Kidney glomerular epithelial cell (primary cell): ENCODE measurements around the gene CLDN10.
"Not testable (repeated sequence)": the region's sequence is repeated elsewhere in the genome, so short reads cannot be mapped to it uniquely, and the experiment has no call there.

Experiments used
- DNase-seq: peaks from one replicate; lab custom pipeline; 2025; lab: John Stamatoyannopoulos, UW

Gene CLDN10

DNA sequence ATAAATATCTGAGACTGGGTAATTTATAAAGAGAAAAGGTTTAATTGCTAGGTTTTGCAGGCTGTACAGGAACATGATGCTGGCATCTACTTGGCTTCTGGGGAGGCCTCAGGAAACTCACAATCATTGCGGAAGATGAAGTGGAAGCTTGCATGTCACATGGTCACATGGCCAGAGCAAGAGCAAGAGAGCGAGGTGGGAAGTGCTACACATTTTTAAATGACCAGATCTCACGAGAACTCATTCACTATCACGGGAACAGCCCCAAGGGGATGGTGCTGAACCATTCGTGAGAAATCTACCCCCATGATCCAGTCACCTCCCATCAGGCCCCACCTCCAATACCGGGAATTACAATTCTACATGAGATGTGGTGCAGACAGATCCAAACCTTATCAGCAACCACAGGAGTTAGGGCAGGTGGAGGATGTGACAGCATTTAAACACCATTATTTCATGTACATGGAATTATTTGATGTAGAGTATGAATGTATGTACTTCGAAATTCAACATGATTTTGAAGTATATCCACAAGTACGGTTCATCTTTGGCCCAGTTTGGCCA, 10.5 kb upstream of the CLDN10 start:
- DNase-seq, result no peak

DNA sequence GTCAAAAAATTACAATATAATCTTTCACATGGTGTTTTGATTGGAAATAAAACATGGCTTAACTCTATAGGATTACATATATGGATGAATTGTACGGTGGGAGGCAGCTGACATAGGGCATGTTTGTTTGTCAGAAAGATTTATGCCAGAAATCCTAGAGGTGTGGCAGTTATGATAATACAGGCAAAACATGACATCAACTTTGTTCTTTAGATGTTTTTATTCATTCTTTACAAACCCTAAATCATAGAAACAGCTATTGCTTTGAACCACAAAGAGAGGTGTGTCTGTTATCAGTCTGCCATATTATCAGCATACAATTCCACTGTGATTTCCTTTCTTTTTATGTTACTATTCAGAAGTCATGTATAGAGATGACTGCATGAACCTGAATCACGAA, 8.2 kb upstream of the CLDN10 start:
- no peak for DNase-seq

DNA sequence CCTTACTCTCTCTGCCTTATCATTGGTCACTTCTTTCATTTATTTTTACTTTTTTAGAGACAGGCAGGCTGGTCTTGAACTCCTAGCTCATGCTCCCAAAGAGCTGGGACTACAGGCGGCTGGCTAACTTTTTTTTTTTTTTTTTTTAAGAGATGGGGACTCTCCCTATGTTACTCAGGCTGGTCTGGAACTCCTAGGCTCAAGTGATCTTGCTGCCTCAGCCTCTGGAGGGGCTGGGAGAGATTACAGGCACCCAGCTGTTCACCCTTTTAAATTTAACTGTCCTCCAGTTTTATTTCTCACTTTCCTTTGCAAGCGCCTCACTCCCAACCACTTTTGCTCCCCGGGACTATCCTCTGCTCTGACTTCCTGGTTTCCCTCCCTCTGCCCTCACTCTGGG, 5.6 kb upstream of the CLDN10 start:
- no peak for DNase-seq

GRCh38 chr13:95547531-95548167, 4.9 kb upstream of the CLDN10 start:
- DNase-seq, result no peak

DNA sequence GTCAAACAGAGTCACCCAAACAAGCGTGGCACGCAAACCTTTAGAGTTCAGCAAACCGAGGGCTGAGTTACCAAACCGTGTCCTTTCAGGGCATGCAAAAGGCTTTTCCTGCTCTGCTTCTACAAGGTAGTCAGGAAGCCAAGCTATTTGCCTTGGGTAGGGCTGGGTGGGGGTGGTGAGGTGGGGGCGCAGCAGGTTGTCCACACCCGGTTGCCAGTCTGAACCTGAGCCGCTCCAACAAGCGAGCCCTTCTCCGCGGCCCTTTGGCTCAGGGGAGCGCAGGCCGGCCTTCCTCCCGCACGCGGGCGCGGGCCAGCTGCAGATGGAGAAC, 347 bp upstream of the CLDN10 start:
- DNase-seq, result no peak

DNA sequence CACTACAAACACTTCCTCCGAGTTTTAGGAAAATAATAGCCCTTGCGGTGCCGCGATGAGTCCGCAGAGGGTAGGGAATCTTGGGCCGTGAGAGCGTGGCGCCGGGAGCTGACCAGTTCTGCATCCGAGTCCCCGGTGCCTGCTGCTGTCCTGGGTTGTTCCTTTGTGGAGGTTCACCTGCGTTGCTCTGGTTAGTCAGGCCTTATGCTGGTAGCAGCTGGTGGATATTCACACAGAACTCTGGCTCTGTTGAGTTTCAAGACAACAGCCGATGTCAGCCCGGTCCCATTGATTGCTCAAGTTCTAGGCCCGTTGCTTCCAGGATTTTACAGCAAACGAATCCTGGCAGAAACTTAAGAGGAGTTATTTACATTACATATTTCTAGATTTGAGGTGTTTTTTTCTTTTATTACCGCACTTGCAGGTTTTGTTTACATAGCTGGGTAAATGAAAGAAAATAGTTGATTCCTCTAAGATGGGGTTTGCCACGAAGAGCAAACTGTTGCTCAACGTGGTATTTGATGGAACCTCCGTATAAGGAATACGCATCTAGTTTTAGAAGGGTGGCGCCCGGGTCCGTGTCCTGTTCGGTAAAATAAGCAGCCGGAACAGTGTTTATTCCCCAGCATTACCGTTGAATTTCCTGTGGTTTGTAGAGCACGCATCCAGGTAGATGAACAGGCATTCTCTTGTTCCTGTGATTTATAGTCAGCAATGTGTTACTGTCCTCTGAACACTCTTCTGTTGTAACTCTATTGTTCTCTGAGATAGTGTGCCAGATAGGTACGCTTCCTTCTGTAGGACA, 1.3 kb downstream of the CLDN10 start:
- no peak for DNase-seq

GRCh38 chr13:95557013-95557412, 4.5 kb downstream of the CLDN10 start:
- no peak for DNase-seq

GRCh38 chr13:95559100-95559499, 6.6 kb downstream of the CLDN10 start:
- DNase-seq, result no peak

- DNase-seq, result no peak
Observed at GRCh38 chr13:95560387-95560786, 7.9 kb downstream of the CLDN10 start.

DNA sequence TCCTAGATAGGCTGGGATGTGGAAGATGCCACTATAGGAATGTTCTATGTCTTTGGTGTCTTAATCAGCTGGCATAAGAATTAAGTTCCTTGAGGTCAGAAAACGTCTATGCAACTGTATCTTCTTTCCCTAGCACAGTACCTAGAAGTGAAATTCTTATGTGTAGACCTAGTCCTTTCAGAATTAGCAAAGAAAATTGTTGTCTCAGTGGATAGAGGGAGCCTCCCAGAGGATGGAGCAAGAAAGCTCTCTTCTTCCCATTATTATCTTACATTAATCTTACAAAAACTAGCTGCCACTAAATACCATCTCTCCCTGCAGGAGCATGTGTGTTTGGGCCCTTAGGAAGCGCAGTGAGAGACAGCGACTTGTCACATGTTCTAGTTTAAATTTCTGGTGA, 11.6 kb downstream of the CLDN10 start:
- DNase-seq, result peak; percentile 30

DNA sequence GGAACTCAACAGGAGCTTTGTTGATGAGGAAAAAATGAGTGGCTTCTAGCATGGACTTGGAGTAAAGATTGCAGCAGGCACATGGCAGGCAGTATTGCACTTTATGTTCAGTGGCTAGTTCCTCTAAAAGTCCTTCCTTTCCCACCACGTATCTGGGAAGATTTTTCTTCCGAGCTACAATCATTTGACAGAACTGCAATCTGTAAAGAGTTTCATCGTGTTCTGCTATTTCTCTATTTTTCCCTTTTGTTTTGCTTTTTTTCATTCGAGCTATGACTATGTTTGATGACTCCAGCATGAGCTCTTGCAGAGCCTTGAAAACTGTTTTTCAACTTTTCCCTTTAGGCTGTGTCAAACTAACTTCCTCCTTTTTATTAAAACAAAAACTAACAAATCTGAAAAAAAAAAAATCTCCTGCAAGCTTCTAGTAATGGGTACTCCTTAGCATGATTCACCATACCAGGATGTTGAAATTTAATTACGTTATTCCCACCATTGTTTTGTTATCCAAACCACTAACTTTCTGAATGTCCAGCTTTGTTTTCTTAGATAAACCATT, 12.3 kb downstream of the CLDN10 start:
- peak; percentile 92 for DNase-seq

DNA sequence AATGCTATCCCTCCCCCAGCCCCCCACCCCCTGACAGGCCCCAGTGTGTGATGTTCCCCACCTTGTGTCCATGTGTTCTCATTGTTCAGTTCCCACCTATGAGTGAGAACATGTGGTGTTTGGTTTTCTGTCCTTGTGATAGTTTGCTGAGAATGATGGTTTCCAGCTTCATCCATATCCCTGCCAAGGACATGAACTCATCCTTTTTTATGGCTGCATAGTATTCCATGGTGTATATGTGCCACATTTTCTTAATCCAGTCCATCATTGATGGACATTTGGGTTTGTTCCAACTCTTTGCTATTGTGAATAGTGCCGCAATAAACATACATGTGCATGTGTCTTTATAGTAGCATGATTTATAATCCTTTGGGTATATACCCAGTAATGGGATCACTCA, 13.2 kb downstream of the CLDN10 start:
- DNase-seq, result not testable (repeated sequence)

DNA sequence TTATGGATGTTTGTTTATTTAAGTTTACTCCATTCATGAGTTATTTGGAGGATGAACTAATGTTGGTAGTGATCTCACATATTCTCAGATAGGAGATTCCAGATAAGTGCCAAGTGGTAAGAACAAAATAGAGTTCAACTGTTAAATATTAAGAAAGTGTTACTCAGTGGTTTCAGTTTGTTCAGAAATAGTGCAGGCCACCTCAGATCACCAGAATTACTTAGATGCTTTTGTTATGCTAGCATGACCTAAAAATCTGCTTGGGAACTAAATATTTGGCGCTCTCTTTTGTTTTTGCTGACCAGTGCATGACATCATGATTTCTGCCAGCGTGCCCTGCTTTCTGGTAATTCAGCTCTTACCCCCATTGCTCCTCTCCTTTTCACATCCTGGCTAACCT, 15.6 kb downstream of the CLDN10 start:
- DNase-seq, result no peak

GRCh38 chr13:95570016-95570415, 17.5 kb downstream of the CLDN10 start:
- DNase-seq, result no peak

DNA sequence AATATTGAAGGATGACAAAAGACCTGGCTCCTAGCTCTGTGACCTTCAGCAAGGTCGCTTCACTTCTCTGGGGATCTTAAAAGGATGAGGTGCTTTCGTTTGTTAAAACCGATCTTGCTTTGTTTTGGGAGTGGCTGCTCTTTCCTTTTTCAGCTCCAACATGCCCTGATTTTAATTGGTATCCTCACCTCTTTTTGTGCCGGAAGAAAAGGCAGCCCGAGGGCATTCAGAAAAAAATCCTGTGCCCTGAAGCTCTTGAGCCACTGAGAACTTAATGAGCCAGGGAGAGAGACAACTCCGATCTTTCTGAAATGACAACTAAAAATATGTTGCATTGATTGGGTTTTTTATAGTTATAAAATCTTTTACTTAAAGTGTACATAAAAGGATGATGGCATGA, 19.4 kb downstream of the CLDN10 start:
- no peak for DNase-seq

DNA sequence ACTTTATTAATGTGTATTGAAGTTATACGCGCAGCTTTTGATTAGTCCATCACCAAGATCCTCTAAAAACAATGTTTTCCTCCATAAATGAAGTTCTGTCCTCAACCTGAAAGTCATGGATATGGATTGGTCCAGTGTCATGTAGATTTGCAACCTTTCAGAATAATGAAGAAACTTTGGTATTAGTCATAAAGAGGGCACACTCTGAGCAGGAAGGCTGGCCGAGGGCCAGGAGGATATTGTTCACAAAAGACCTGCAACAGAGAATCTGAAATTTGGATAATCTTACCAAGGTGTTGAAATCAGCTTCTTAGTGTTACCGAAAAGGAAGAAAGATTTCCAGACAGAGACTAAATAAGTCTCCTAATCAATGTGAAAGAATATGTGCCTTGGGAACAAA, 20.7 kb downstream of the CLDN10 start:
- no peak for DNase-seq

DNA sequence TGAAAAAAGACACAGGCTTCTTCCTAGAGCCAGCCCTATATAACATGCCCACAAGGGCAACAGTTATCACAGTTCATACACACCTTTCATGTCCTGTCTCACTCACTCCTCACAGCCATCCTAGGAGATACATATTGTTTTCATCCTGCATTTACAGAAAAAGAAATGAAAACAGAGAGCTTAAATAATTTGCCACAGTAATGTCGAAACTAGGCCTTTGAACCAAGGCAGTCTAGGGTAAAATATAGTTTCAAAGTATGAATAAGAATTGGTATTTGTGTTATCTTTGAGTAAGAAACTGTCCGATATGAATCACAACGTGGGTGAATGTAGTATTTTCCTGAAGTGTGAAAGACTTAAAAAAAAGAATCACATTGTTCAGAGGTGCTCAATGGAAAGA, 26.8 kb downstream of the CLDN10 start:
- no peak for DNase-seq

GRCh38 chr13:95585867-95586266, 33.3 kb downstream of the CLDN10 start:
- no peak for DNase-seq

DNA sequence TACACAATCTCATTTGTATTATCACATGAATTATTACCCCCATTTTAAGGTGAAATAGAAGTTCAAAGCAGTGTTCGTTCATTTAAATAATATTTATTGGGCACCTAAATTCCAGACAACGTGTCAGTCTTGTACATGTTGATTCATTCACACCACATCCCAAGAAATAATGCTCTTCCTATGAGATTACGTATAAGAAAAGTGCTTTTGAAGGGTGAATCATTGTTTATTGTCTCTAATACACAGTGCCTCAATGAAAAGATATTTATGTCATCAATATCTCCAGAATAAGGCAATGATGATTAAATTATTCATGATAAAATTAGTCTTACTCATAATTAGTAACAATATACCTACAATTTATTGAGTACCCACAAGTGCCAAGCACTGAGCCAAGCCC, 35.6 kb downstream of the CLDN10 start:
- DNase-seq, result no peak

- no peak for DNase-seq
Observed at GRCh38 chr13:95588721-95589120, 36.2 kb downstream of the CLDN10 start.

GRCh38 chr13:95593462-95593861, 40.9 kb downstream of the CLDN10 start:
- no peak for DNase-seq

GRCh38 chr13:95596701-95597100, 44.2 kb downstream of the CLDN10 start:
- no peak for DNase-seq

DNA sequence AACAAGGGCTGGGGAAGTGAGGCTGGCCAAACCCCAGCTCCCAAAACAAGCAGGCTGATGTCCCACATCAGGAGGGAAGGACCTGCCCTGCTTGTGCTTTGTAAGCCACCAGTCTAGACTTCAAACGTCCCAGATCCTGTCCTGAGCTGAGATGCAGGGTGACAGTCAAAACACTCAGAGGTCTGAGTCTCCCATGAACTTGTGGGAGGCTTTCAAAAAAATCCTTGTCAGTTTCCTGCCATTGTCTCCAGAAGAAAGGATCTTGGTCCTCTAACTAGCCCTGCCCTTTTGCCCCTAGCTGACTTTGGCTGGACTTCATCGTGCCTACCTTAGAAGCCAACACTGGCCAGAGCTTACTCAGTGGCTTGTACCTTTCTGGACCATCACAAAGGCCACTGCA, 48.7 kb downstream of the CLDN10 start:
- no peak for DNase-seq
